Stimulated activated CD8-positive, alpha-beta memory T cell treated with anti-CD3 and anti-CD28 coated beads, Interleukin-4, amount 100 ng/mL, for 1 hour (primary cell): Measurements from ENCODE around the gene PODN.

Experiments used
- DNase-seq, 2 donors: peaks; one replicate each; pipeline ENCODE4 v3.0.0-alpha.2; 2020; ENCODE audit warnings: low read depth in 2 of 2, low spot score in 1 of 2

The PODN gene

DNA sequence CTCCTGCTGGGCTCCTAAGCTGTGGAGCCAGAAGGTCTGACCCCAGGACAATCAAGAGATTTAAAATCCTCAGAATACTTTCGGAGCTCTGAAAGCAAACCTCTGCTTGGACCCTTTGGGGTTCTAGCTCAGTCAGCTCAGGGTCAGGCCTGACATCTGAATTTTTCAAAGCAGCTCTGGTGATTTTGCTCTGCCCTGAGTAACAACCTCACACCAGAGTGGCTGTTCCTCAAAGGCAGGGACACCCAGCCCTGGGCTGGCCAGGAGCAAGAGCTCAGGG lies 68.5 kb downstream of the PODN start:
- DNase-seq = no peak

DNA sequence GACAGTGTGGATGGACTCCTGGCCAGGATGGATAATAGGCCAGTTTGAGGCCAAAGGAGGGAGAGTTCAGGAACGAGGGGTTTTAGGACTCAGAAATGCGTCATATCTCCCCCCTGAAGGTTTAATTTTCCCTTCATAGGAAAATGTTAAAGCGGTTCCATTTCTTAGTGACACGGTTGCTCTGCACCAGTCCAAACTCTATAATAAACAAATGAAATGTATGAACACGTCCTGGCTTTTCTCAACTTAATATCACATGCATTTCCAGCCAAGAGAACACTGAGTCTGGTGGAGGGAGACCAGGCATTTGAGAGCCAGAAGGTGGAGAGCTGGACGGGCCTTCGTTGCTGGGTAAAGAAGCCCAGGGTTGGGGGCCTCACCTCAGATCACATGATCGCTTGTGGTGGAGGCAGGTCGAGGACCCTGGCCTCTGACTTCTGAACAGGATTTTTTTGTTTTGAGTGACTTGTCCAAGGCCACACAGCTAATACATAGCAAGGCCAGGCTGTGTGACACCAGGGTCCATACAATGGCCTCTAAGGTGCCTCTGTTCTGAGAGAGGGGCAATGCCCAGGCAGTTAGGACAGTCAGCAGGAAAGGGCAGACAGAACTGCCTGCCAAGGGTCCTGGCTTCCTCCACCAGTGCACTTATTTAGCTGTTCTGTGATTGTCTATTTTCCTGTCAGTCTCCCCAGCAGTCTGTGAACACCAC lies 69.0 kb downstream of the PODN start:
- no peak for DNase-seq

DNA sequence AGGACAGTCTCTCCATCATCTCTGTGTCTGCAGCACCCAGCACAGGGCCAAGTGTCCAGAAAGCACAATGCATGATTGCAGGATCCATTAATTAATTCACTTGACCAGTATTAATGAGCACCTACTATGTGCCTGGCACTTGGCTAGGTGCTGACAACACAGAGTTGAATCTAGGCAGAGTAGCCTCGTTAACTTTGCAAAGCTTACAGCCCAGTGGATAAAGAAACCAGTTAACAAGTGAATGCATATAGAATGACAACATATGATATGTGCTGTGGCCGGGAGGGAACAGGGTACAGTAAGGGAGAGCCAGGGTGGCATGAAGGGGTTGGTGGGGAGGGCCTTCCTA lies 69.6 kb downstream of the PODN start:
- no peak for DNase-seq

DNA sequence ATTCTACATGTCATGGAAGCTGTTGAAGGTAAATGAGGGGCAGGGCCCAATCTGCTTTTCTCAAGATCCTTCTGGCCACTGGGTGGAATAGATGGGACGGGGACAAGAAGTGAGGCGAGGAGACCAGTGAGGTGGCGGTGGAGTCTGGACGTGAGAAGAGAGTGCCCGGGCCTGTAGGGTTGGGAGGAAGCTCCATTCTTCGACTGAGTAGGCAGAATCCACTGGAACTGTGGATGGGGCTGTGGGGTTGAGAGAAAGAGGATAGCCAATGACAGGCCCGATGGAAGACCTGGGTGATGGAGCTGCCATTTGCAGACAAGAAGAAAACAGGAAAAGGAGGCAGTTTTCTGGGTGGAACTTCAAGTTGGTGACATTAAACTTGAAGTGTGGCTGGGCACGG lies 70.2 kb downstream of the PODN start:
- no peak for DNase-seq

DNA sequence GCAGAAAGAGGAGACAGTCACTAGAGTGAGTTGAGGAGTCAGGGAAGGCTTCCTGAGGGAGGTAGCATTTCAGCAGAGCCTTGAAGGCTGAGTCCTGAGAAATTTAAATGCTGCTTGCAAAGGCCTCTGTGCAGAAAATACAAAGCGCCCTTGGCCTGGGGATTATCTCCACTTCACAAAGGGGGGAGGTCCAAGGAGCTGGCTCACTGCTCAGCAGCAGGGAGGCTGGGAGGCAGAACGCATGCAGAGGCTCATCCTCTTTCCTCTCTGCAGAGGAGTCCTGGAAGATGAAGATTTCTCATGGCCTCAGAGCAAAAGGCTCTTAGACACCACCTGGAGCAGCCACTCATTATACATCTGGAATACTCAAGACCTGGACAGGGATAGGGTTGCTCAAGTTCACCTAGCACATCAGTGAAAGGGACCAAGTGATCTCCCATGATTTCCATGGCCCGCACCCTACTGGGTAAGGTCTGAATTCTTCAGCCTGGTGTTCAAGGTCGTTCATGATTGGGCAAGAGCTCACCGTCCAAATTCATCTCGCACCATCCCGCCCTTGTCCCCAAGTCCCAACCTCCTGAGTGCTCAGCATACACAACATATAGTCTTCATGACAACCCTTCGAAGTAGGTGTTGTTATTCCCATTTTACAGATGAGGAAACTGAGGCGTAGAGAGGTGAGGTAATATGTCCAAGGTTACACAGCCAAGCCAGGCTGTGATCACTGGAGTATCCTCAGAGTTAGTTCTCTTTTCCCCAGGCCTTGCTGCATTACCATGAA lies 71.4 kb downstream of the PODN start:
- no peak for DNase-seq

DNA sequence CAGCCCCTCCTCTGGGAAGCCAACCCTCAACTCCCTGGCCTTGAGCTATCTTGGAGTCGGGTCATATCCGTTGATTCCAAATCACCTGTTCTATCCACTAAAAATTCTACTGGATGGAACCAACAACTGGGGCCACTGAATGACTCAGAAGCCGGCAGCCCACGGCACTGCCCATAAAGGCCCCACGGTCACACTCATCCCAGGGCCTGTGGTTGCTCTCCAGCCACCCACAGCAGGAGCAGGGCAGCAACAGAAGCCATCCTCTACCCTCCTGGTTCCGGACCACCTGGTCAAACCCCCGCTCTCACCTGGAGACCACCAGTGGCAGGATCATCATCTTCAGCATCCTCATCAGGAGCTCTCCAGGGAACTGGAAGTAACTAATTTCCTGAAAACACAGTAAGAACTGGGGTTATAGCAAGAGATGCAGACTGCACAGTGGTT lies 72.1 kb downstream of the PODN start:
- no peak for DNase-seq
